Measurements from ENCODE around the gene RNU11. TPM values are rescaled to one million over a fixed set of nuclear protein-coding genes. Genes with fewer than 3 reads are reported as not detected.
"Not testable (repeated sequence)": the region's sequence is repeated elsewhere in the genome, so short reads cannot be mapped to it uniquely, and the experiment has no call there.

The RNU11 gene
- total RNA-seq, result not detected in 2 replicates

DNA sequence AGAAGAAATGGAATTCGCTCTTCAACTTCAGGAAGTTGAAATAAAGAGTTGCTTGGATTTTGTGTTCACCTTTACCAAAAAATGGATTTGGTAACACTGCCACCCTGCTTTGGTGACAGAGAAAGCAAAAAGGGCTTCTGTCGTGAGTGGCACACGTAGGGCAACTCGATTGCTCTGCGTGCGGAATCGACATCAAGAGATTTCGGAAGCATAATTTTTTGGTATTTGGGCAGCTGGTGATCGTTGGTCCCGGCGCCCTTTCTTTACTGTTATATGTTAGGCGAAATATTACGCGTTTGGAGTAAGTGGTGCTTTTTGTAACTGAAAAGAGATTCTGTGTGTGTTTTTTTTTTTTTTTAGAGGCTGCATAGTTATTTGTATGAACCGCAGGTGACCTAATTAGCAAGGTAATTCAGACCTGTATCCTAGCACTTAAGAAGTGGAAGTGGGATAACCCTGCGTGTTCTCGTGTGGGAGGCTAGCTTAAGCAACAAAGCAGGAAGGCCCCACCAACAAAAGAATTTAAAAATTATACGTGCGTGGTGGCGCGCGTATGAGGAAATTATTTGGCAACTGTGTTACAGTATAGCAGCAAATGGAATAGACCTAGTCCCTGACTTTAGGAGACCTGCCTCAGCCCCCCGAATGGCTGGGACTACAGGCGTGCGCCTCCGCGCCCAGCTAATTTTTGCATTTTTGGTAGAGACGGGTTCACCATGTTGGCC lies at the start of gene RNU11:
Gene RNU11, plus strand, starts transcription at position 127 of the 725 bp plus-strand sequence.
- DNase-seq (ENCODE audit: low read depth in 2 of 2), result peak; percentile 95 to 96

DNA sequence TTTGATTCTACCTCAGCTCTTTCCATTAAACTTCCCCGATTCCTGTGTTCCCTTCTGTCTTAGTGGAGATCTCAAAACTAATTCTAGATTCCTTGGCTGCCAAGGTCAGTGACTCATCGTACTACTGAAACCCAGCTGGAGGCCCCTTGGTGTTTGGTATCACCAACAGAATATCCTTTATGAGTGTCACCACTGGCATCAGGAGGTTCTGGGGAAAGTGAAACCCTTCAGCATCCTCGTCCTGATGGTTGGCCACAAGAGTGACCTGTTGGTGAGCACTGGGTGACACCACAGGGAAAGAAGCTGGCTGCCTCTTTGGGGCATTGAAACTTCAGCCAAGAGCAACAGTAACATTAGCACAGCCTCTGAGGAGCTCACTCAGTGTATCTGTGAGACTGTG lies 46.7 kb upstream of the RNU11 start:
- DNase-seq (ENCODE audit: low read depth in 2 of 2), result peak in 1 of 2 donors; percentile 49

DNA sequence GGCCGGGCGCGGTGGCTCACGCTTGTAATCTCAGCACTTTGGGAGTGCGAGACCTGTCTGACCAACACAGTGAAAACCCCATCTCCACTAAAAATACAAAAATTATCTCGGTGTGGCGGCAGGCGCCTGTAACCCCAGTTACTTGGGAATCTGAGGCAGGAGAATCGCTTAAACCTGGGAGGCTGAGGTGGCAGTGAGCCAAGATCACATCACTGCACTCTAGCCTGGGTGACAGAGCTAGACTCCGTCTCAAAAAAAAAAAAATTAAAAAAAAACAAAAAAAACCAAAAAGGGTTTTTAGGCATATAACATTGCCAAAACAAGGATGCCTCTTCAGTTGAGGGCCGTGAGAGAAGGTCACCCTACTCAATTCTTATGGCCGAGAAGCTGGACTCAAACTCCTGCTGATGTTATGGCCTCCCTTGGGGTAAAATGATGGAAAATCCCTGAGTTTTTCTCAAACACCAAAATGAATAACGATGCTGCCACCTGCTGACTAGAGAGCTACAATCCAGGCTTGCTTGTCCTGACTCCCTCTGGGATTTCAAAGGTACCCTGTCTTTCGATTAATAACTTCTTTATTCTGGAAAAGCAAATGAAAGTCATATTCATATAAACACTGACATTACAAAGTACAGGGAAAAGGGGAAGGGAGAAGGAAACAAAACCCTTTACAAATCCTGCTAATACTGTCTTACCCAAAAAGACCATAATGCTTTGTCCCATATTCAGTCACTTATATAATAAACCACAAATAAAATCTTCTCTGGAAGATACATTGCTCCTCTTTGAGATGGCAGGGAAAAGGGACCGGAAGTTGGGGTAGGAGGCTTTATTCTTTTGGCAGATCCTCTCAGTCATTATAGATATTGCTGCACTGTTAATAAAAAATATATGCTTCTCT lies 45.6 kb upstream of the RNU11 start:
- peak; percentile 80 to 83 for DNase-seq (ENCODE audit: low read depth in 2 of 2)

GRCh38 chr1:28604411-28604810 lies 44.0 kb upstream of the RNU11 start:
- peak; percentile 28 to 51 for DNase-seq (ENCODE audit: low read depth in 2 of 2)

GRCh38 chr1:28604962-28605361 lies 43.4 kb upstream of the RNU11 start:
- DNase-seq (ENCODE audit: low read depth in 2 of 2), result no peak

DNA sequence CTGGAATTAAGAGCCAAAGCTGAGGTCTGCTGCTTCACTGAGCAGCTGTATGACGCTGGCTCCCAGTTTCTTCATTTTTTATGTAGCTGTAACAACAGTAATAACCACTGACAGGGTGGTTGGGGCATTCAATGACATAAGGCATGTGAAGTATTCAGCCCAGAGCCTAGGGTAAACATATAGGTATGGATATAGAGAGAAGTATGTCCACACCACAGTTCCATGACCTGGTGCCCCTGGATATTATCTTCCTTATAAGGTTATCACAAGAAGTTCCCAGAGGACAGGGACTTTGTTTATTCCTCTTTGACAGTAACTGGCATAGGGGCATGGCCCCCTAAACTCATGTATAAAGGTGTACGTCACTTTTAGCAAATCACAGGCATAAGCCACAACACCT lies 41.6 kb upstream of the RNU11 start:
- no peak for DNase-seq (ENCODE audit: low read depth in 2 of 2)

GRCh38 chr1:28613175-28613574 lies 35.2 kb upstream of the RNU11 start:
- DNase-seq (ENCODE audit: low read depth in 2 of 2), result no peak

DNA sequence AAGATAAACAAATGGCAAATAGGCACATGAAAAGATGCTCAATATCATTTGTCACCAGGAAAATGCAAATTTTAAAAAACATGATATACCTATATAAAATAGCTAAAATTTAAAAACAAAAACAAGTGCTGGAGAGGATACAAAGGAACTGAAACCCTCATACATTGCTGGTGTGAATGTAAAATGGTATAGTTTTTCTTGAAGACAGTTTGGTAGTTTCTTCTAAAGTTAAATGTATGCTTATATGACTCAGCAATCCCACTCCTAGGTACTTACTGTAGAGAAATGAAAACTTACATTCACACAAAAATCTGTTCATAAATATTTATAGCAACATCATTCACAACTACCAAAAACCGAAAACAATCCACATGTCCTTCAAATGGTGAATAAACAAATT lies 16.7 kb upstream of the RNU11 start:
- no peak for DNase-seq (ENCODE audit: low read depth in 2 of 2)

DNA sequence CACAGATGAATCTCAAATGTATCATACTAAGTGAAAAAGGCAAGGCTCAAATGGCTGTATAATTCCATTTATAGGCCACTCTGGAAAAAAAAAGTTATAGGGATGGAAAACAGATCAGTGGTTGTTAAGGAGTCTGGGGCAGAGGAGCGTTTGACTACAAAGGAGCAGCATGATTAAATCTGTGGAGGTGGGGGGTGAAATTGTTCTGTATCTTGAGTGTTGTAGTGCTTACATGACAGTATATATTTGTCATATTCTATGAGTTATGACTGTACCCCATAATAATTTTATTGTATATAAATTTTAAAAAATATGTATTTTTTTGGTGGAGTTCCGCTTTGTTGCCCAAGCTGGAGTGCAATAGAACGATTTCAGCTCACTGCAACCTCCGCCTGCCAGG lies 15.8 kb upstream of the RNU11 start:
- no peak for DNase-seq (ENCODE audit: low read depth in 2 of 2)

DNA sequence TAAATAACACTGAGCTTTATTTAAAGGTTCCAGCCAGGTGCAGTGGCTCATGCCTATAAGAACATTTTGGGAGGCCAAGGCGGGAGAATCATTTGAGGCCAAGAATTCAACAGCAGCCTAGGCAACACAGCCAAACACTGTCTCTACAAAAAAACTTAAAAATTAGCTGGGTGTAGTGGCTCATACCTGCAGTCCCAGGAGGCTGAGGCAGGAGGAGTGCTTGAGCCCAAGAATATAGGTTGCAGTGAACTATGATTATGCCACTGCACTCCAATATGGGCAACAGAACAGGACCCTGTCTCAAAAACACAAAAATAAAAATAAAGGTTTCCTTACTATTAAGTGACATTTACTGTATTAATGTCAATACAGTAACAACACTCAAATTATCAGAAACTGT lies 7.6 kb upstream of the RNU11 start:
- peak in 1 of 2 donors; percentile 38 for DNase-seq (ENCODE audit: low read depth in 2 of 2)

- peak in 1 of 2 donors; percentile 1 for DNase-seq (ENCODE audit: low read depth in 2 of 2)
These were observed 6.1 kb upstream of the RNU11 start for GRCh38 chr1:28642056-28642846.

DNA sequence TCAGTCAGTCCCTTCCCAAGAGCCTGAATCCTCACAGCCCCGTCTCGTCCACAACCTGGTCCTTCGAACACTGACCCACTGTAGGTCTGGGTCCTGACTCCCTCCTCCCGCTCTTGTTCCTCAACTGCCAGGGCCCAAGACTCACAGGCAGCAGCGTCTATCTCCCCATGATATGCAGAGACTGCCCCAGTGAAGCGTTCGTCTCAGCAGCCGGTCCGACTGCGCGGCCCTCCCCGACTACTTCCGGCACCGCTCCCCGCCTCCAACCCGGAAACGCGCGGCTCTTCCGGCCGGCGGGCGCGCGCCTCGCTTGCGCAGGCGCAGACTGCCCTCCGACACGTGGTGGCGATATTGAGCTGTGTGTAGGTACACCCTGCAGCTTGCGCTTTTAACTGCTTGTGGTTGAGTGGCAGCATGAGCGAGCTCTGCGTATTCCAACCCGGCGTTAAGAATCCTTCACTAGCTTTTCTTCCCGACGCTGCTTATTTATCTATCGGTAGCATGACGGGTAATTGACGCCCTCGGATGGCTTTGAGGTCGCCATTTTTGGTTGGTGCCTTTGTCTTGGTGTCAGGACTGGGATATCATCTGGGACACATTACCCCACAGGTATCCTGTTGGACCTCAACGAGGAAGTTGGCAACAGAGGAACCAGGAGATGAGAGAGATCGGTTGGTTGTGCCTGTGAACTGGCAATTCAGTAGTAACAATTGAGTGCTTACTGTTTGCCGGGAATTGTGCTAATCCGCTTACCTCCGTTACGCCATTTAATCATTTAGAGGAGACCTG lies 5.4 kb upstream of the RNU11 start, which contains the start of gene TAF12:
Gene TAF12, minus strand, starts transcription at position 221 of the 789 bp plus-strand sequence. CDS start 20,986 bp downstream, outside the sequence.
- DNase-seq (ENCODE audit: low read depth in 2 of 2), result peak; percentile 91 to 97

DNA sequence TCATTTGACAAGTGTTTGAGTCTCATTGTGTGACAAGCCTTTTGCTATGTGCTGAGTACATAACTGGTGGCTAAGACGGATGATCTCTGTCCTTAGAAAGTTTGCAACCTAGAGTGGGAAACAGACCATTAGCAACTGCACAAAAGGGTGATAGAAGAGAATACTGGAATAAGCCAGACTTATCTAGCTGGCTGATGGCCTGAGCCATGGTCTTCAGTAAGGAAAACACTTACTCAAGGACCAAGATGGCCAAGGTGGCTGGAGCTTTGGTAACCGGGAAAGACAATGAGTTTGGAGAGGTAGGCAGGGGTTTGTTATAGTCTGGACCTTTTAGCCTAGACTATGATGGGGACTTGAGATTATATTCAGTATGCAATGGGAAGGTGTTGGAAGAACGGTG lies 3.9 kb upstream of the RNU11 start:
- no peak for DNase-seq (ENCODE audit: low read depth in 2 of 2)

GRCh38 chr1:28645406-28645805 lies 3.0 kb upstream of the RNU11 start:
- not testable (repeated sequence) for DNase-seq (ENCODE audit: low read depth in 2 of 2)

DNA sequence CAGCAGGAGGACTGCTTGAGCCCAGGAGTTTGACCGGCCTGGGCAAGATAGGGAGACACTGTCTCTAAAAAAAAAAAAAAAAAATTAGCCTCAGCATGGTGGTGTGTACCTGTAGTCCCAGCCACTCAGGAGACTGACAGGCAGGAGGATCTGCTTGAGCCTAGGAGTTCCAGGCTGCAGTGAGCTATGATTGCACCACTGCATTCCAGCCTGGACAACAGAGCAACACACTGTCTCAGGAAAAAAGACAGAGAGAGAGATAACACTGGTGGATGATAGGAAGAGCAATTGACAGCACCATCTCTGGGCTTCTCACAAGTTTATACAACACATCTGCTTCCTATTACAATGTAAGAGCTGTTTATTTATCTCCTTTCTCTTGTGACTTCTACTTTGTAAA lies 2.4 kb upstream of the RNU11 start:
- no peak for DNase-seq (ENCODE audit: low read depth in 2 of 2)

DNA sequence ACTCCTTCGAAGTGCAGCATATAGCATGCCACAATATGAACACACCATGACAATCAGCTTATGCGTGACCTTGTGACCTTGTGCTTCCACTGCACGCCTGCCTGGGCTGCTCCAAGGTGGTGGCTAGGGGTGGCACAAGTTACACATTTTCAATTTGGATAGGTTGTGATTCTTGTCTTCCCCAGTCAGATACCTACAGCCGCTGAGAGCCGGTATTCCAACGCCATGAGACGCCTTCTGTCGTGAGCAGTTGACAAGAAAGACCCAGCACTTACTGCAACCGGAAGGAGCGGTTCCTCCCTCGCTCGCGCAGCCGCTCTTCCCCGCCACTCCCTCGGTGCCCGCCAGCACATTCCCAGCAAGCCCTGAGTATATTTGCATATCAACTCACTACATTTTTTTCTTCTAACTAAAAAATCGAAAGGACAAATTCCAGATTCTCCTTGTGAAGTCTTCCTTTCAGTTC lies 359 bp upstream of the RNU11 start:
- DNase-seq (ENCODE audit: low read depth in 2 of 2), result peak in 1 of 2 donors; percentile 90

DNA sequence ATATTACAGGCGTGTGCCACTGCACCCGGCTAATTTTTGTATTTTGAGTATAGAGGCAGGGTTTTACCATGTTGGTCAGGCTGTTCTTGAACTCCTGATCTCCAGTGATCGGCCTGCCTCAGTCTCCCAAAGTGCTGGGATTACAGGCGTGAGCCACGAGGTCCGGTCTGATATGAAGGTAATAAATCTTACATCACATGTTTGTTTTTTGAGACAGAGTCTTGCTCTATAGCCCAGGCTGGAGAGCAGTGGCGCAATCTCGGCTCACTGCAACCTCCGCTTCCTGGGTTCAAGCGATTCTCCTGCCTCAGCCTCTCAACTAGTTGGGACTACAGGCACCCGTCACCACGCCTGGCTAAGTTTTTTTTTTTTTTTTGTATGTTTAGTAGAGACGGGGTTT lies 4.7 kb downstream of the RNU11 start:
- not testable (repeated sequence) for DNase-seq (ENCODE audit: low read depth in 2 of 2)

DNA sequence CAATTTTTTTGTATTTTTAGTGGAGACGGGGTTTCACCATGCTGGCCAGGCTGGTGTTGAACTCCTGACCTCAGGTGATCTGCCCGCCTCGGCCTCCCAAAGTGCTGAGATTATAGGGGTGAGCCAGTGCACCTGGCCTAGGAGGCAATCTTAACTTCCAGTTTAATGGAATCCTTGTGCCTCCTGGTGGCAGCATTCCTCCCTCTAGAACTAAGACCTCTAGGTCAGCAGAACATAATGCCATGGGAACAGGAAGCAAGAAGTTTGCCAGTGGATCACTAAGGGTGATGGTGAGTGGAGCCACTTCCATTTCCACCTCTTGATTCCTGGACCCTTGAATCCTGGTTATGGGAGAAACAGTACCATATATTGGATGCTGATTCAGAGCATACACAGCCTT lies 5.5 kb downstream of the RNU11 start:
- DNase-seq (ENCODE audit: low read depth in 2 of 2), result peak in 1 of 2 donors; percentile 48

DNA sequence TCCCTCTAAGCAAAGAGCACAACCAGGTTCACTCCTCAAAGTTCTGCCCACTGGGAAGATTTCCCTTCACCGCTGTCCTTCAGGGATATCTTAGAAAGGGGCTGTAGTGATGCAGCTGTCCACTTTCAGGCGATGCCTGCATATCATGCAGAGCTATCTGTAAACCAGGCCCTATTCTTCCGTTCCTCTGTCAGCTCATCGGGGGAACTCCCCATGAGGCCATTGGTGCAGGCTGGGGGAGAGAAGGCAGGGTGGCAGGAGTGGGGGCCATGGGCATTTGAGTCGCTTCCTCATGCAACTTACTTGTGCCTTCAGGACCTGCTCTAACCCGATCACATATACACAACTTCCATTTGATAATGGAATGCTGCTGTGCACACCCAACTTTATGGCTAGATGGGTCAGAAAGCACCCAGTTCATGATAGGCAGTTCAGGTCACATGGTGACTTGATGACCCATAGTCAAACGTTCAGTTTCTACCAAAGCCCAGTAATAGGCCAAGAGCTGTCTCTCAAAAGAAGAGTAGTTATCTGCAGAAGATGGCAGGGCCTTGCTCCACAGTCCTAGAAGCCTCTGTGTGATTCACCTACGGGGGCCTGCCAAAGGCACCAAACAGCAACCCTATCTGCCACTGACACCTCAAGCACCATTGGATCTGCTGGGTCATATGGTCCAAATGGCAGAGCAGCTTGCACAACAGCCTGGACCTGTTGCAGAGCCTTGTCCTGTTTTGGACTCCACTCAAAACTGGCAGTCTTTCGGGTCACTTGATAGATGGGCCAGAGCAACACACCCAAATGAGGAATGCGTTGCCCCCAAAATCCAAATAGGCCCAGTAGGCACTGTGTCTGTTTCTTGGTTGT lies 7.3 kb downstream of the RNU11 start:
- not testable (repeated sequence) for DNase-seq (ENCODE audit: low read depth in 2 of 2)

GRCh38 chr1:28656335-28656734 lies 7.9 kb downstream of the RNU11 start:
- DNase-seq (ENCODE audit: low read depth in 2 of 2), result no peak
